GM23248 (cell line): ENCODE data around the gene ASB2.

Experiments used
- EZH2 ChIP-seq: fragments of 200-600 bp; sonication (generic); IDR thresholded peaks from 2 replicates; pipeline ENCODE4 v1.6.1; 2018; ENCODE audit warnings: antibody characterized with exemption, mild to moderate bottlenecking; ENCODE audit not compliant: insufficient read depth, poor library complexity, severe bottlenecking
- EZH2phosphoT487 ChIP-seq: fragments of 200-600 bp; sonication (generic); IDR thresholded peaks from 2 replicates; pipeline ENCODE4 v1.6.1; 2018; ENCODE audit warnings: antibody characterized with exemption, moderate library complexity, mild to moderate bottlenecking, low read depth; ENCODE audit not compliant: insufficient read depth

DNA sequence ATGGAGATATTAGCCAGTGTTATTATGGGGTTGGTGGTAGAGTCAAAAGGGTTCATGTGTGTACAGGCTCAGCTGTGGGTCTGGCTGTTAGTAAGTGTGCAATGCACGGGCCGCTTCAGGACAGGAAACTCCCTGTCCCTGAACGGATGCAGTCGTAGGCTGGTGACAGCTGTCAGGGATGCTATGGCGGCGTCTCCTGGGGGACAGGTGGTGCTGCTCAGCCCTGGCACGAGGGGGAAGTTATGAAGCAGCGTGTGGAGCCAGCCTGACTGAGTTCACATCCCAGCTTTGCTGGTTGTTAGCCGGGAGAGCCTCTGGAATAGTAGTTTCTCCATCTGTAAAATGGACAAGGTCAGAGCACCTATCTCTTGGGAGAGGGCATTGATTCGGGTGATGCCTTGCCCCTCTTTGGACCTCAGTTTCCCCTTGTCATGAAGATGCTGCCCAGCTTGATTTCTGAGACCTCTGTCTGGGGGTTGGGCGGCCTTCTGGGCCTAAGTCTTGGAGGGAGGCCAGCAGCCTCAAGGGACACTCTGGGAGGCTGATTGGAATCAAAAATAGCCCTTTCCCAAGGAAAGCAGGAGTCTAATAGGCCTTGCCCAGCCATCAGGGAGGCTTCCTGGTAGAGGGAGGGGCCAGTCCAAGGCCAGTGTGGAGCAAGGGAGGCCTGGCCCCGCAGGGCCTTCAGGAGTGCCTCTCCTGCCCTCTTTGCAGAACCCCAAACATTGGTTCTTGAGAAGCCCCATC lies 7.1 kb downstream of the ASB2 start:
- TF ChIP-seq EZH2phosphoT487 (no peak), EZH2 (no peak)
